Neural progenitor cell (in vitro differentiated cells): ENCODE measurements around the gene SLC2A14.

ENCODE experiments used
- EZH2 ChIP-seq: fragments of 200-600 bp; sonication (generic); IDR thresholded peaks from 2 replicates; pipeline ENCODE4 v1.6.1; 2017; ENCODE audit warnings: antibody characterized with exemption, mild to moderate bottlenecking, moderate library complexity
- EZH2phosphoT487 ChIP-seq: fragments of 200-600 bp; sonication (generic); IDR thresholded peaks from 2 replicates; pipeline ENCODE4 v1.6.1; 2017; ENCODE audit warnings: antibody characterized with exemption
- TF ChIP-seq, protein P1 (sequence below): fragments of 200-600 bp; sonication (generic); IDR thresholded peaks from 2 replicates; pipeline ENCODE4 v1.5.1; 2017; ENCODE audit warnings: antibody characterized with exemption, mild to moderate bottlenecking

DNA sequence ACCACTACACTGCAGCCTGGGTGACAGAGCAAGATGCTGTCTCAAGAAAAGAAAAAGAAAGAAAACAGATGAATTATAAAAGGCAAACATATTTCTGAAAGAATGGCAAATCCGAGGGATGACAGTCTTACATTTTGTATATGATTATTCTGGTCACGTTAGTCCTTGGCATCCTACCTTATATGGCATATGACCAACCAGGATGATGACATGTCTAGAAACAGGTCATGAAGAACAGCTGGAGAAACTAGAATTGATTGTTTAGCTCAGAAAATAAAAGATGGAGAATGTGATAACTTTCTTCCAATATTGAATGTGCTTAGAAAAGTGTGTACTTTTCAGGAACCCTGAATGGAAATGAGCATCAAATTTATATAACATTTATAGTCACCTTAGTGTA is 19.2 kb downstream of the SLC2A14 start:
- TF ChIP-seq, protein P1, sequence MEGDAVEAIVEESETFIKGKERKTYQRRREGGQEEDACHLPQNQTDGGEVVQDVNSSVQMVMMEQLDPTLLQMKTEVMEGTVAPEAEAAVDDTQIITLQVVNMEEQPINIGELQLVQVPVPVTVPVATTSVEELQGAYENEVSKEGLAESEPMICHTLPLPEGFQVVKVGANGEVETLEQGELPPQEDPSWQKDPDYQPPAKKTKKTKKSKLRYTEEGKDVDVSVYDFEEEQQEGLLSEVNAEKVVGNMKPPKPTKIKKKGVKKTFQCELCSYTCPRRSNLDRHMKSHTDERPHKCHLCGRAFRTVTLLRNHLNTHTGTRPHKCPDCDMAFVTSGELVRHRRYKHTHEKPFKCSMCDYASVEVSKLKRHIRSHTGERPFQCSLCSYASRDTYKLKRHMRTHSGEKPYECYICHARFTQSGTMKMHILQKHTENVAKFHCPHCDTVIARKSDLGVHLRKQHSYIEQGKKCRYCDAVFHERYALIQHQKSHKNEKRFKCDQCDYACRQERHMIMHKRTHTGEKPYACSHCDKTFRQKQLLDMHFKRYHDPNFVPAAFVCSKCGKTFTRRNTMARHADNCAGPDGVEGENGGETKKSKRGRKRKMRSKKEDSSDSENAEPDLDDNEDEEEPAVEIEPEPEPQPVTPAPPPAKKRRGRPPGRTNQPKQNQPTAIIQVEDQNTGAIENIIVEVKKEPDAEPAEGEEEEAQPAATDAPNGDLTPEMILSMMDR, result no peak
- no peak for TF ChIP-seq EZH2
- no peak for TF ChIP-seq EZH2phosphoT487
